GM12878 (cell line): ENCODE results near the gene SAPCD2. TPM values are rescaled to one million over a fixed set of nuclear protein-coding genes. Genes with fewer than 3 reads are reported as not detected.
A peak's percentile ranks its signal among the peaks of the same experiment; 100 is the strongest.

ENCODE experiments used
- ATAC-seq: fragments of 200-7000 bp; cut with Tn5 transposase; 3 replicates; pipeline ENCODE4 v1.9.1; 2020; ENCODE audit warnings: mild to moderate bottlenecking, moderate library complexity
- Bru-seq: library from RNA; stranded (reverse); fragments of 400-500 nt; gene quantifications from one replicate; lab custom pipeline; 2021; lab: Mats Ljungman, UMichigan
- BruChase-seq, 2 experiments: library from RNA; stranded (reverse); fragments of 400-500 nt; gene quantifications; one replicate each; lab custom pipeline; 2021; lab: Mats Ljungman, UMichigan
- BruUV-seq: library from RNA; stranded (reverse); fragments of 400-500 nt; replicated peaks from 2 replicates; lab custom pipeline; 2021; lab: Mats Ljungman, UMichigan
- CTCF ChIA-PET: fragments of 300-600 bp; sonication (Branson Sonifier 250); formaldehyde crosslinking; extraction: SDS; loops from one replicate; lab custom pipeline; 2021; ENCODE audit warnings: inconsistent platforms; lab: Yijun Ruan, JAX
- POLR2A ChIA-PET: fragments of 350-600 bp; formaldehyde crosslinking; extraction: SDS; loops from one replicate; lab custom pipeline; 2021; ENCODE audit warnings: inconsistent platforms; lab: Charles Lee
- RAD21 ChIA-PET: fragments of 300-600 bp; sonication (Branson Sonifier 250); formaldehyde crosslinking; loops from one replicate; lab custom pipeline; 2023; ENCODE audit warnings: antibody characterized with exemption; ENCODE audit not compliant: unreplicated experiment; lab: Charles Lee
- SMC1A ChIA-PET: fragments of 300-600 bp; sonication (Branson Sonifier 250); formaldehyde crosslinking; loops from one replicate; lab custom pipeline; 2023; ENCODE audit not compliant: unreplicated experiment, uncharacterized antibody; lab: Charles Lee
- DNase-seq: peaks from one replicate; pipeline ENCODE4 v3.0.0-alpha.2; 2011; ENCODE audit warnings: low read depth, low spot score
- FAIRE-seq: peaks from 3 replicates; lab custom pipeline; 2011; peaks lifted over from hg19 to GRCh38; lab: Jason Lieb, UNC
- H2AFZ ChIP-seq: 2 replicates; pipeline ENCODE4 v1.6.0; 2011; ENCODE audit warnings: low read depth, low read length, control low read depth; ENCODE audit not compliant: control insufficient read depth
- H3K27ac ChIP-seq: 2 replicates; pipeline ENCODE4 v1.5.1; 2011; ENCODE audit warnings: control low read depth; ENCODE audit not compliant: control insufficient read depth, insufficient read depth
- H3K27me3 ChIP-seq, 2 experiments: replicated peaks in 1 of 2; 2 replicates each; pipeline versions ENCODE4 v1.6.0 to v1.6.1; 2011; ENCODE audit warnings: low read length in 1 of 2; ENCODE audit not compliant: control insufficient read depth in 2 of 2, insufficient read depth in 2 of 2
- H3K36me3 ChIP-seq, 2 experiments: 2 replicates each; pipeline ENCODE4 v1.5.1; 2011; ENCODE audit warnings: low read length in 1 of 2; ENCODE audit not compliant: control insufficient read depth in 2 of 2, insufficient read depth in 2 of 2
- H3K4me1 ChIP-seq: 2 replicates; pipeline ENCODE4 v1.6.1; 2011; ENCODE audit warnings: mild to moderate bottlenecking, low read length, moderate library complexity, mixed read lengths; ENCODE audit not compliant: control insufficient read depth, insufficient read depth
- H3K4me2 ChIP-seq: 2 replicates; pipeline ENCODE4 v1.6.0; 2011; ENCODE audit warnings: control low read depth; ENCODE audit not compliant: control insufficient read depth, insufficient read depth
- H3K4me3 ChIP-seq: fragments of 200-600 bp; sonication (generic); 2 replicates; pipeline ENCODE4 v1.5.1; 2016
- H3K79me2 ChIP-seq: 2 replicates; pipeline ENCODE4 v1.6.0; 2011; ENCODE audit warnings: low read length; ENCODE audit not compliant: control insufficient read depth, insufficient read depth
- H3K9ac ChIP-seq: 2 replicates; pipeline ENCODE4 v1.8.0; 2011; ENCODE audit warnings: low read length, control low read depth, mixed read lengths; ENCODE audit not compliant: control insufficient read depth, insufficient read depth
- H3K9me3 ChIP-seq: replicated peaks from 3 replicates; pipeline ENCODE4 v1.5.1; 2011; ENCODE audit warnings: mild to moderate bottlenecking, low read length; ENCODE audit not compliant: control insufficient read depth, insufficient read depth
- H4K20me1 ChIP-seq: 2 replicates; pipeline ENCODE4 v1.6.0; 2011; ENCODE audit not compliant: control insufficient read depth, insufficient read depth
- ASH2L ChIP-seq: fragments of 300-600, 200-600 bp; sonication (generic); IDR thresholded peaks from 2 replicates; pipeline ENCODE4 v1.6.1; 2017; ENCODE audit warnings: low read depth, mild to moderate bottlenecking, borderline replicate concordance
- MTA3 ChIP-seq: IDR thresholded peaks from 2 replicates; pipeline ENCODE4 v1.6.1; 2012; ENCODE audit warnings: low read length, inconsistent platforms, borderline replicate concordance
- MXI1 ChIP-seq: fragments of 150-350 bp; IDR thresholded peaks from 2 replicates; pipeline ENCODE4 v1.6.1; 2011; ENCODE audit warnings: low read depth, mild to moderate bottlenecking, inconsistent platforms, low read length, improper control_type of control experiment
- NFXL1 ChIP-seq: fragments of 450-650 bp; IDR thresholded peaks from 2 replicates; pipeline ENCODE4 v1.6.1; 2017; ENCODE audit warnings: antibody characterized with exemption, mild to moderate bottlenecking, borderline replicate concordance
- RAD21 ChIP-seq: IDR thresholded peaks from 2 replicates; pipeline ENCODE4 v1.6.1; 2011; ENCODE audit warnings: mild to moderate bottlenecking, low read depth, low read length, moderate library complexity; ENCODE audit not compliant: insufficient read depth
- RAD51 ChIP-seq: fragments of 450-650 bp; IDR thresholded peaks from 2 replicates; pipeline ENCODE4 v1.6.1; 2016; ENCODE audit warnings: moderate library complexity, mild to moderate bottlenecking, inconsistent platforms
- SP1 ChIP-seq: IDR thresholded peaks from one replicate; pipeline ENCODE4 v1.6.1; 2011; ENCODE audit warnings: low read depth, low read length
- WRNIP1 ChIP-seq: IDR thresholded peaks from 2 replicates; pipeline ENCODE4 v1.6.1; 2011; ENCODE audit warnings: low read depth, low read length, improper control_type of control experiment, borderline replicate concordance
- WGBS: methylation state at CpG from one replicate; pipeline ENCODE4 v1.1.6; 2016; ENCODE audit warnings: low lambda C conversion rate; ENCODE audit not compliant: insufficient replicate concordance, insufficient coverage; ENCODE audit errors: missing lambda C conversion rate; 5-methylcytosine and 5-hydroxymethylcytosine counted together
- in situ Hi-C: fragments of 300-500 bp; cut with MboI; formaldehyde crosslinking; loops from 9 replicates; pipeline ENCODE4 v1.14.3; 2018; ENCODE audit warnings: mixed read lengths
- intact Hi-C: fragments of 100-400 bp; cut with micrococcal nuclease; formaldehyde crosslinking; loops from one replicate; pipeline ENCODE4 v1.14.2; 2022; ENCODE audit not compliant: unreplicated experiment
- long read RNA-seq, 2 experiments: library from polyadenylated mRNA; unstranded; transcript quantifications; one replicate each; pipeline ENCODE4 v2.0.0, GENCODE V29; 2019 to 2020
- polyA minus RNA-seq, 3 experiments: library from RNA; depleted of rRNA, polyadenylated mRNA; stranded (reverse); fragments of >200 nt; gene quantifications; 2 replicates each; pipeline ENCODE4 v1.2.3, GENCODE V29; 2011
- polyA plus RNA-seq, 11 experiments: library from polyadenylated mRNA; depleted of rRNA in 4 of 11; unstranded in 6 of 11; stranded (reverse) in 5 of 11; fragments of >200 nt; fragmentation: Nextera tagmentation in 4 of 11; fragmentation: Illumina TruSeq in 1 of 11; extraction: Ambion mirVana in 4 of 11; extraction: Trizol in 1 of 11; gene quantifications; 1 replicate in 1 of 11; 2 replicates in 10 of 11; pipeline versions ENCODE4 v1.2.1 to v1.2.3, GENCODE V29; 2011 to 2016; ENCODE audit warnings: inconsistent platforms in 2 of 11, missing spikeins in 2 of 11, low read depth in 1 of 11
- total RNA-seq, 4 experiments: library from RNA; depleted of rRNA in 3 of 4; stranded (reverse); fragments of >200 nt in 3 of 4; fragmentation: Illumina TruSeq in 1 of 4; extraction: Trizol in 1 of 4; gene quantifications; 2 replicates each; pipeline versions ENCODE4 v1.2.1 to v1.2.3, GENCODE V29; 2013 to 2021
- TF ChIP-seq, protein P1 (sequence below): fragments of 450-650 bp; formaldehyde crosslinking; IDR thresholded peaks from 2 replicates; pipeline ENCODE4 v1.5.0; 2022; ENCODE audit warnings: mild to moderate bottlenecking, missing genetic modification characterization
- TF ChIP-seq, protein P2 (sequence below): fragments of 450-650 bp; IDR thresholded peaks from 2 replicates; pipeline ENCODE4 v1.6.1; 2018; ENCODE audit warnings: mild to moderate bottlenecking, low read depth, moderate library complexity; ENCODE audit not compliant: partially characterized antibody

The SAPCD2 gene, protein sequence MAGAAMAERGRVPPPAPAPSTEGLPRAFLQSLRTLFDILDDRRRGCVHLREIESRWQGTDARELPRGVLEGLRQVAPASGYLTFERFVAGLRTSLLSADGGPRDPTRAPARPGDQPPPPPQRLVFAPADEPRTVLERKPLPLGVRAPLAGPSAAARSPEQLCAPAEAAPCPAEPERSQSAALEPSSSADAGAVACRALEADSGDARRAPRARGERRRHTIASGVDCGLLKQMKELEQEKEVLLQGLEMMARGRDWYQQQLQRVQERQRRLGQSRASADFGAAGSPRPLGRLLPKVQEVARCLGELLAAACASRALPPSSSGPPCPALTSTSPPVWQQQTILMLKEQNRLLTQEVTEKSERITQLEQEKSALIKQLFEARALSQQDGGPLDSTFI
- 8.6 and 9.4 TPM in 2 replicates for total RNA-seq (2013; cell fraction: nucleolus; rRNA removed)
- total RNA-seq (2014; rRNA removed) (29.3 and 35.2 TPM in 2 replicates), total RNA-seq (2014; rRNA removed; fragmentation: Illumina TruSeq; extraction: Trizol) (8.2 and 10.7 TPM in 2 replicates), total RNA-seq (2021) (30.0 and 32.5 TPM in 2 replicates), polyA plus RNA-seq (2011; rRNA removed) (3.7 and 6.7 TPM in 2 replicates), polyA plus RNA-seq (2014; fragmentation: Illumina TruSeq; extraction: Trizol) (2.4 and 6.2 TPM in 2 replicates), polyA plus RNA-seq (2014; fragmentation: Nextera tagmentation; extraction: Ambion mirVana) (1 to 10 TPM; 1.6 to 2.0 TPM), polyA plus RNA-seq (2014; rRNA removed) (26.6 and 30.9 TPM in 2 replicates), polyA plus RNA-seq (2016; fragmentation: Nextera tagmentation; extraction: Ambion mirVana) (1 to 10 TPM; 3.3 to 7.7 TPM), polyA minus RNA-seq (2011; rRNA and poly(A)+ RNA removed) (4.2 and 10.7 TPM in 2 replicates), Bru-seq, nascent RNA (percentile 50 among the genes with signal in this experiment), BruChase-seq, experiment 1, labeled RNA remaining after a 6-hour chase (percentile 54 among the genes with signal in this experiment), BruChase-seq, experiment 2, labeled RNA remaining after a 2-hour chase (percentile 49 among the genes with signal in this experiment)
- polyA plus RNA-seq (2011; ENCODE audit: low read depth) = 1.1 TPM
- polyA plus RNA-seq (2011; cell fraction: cytosol; rRNA removed) = 10.4 and 19.8 TPM in 2 replicates
- 21.3 and 25.1 TPM in 2 replicates for polyA plus RNA-seq (2011; cell fraction: nucleus; rRNA removed)
- 4.4 and 5.8 TPM in 2 replicates for polyA plus RNA-seq (2012)
- polyA minus RNA-seq (2011; cell fraction: cytosol; rRNA and poly(A)+ RNA removed) = 7.2 and 7.8 TPM in 2 replicates
- polyA minus RNA-seq (2011; cell fraction: nucleus; rRNA and poly(A)+ RNA removed) = 4.6 and 11.4 TPM in 2 replicates
- long read RNA-seq, experiment 1, partial matches to known transcripts = 0 of 4 reads
- long read RNA-seq, experiment 1, other reads (novel, unspliced or antisense) = 4 of 4 reads
- long read RNA-seq, experiment 2, partial matches to known transcripts = 0 of 2 reads
- long read RNA-seq, experiment 2, other reads (novel, unspliced or antisense) = 2 of 2 reads

DNA sequence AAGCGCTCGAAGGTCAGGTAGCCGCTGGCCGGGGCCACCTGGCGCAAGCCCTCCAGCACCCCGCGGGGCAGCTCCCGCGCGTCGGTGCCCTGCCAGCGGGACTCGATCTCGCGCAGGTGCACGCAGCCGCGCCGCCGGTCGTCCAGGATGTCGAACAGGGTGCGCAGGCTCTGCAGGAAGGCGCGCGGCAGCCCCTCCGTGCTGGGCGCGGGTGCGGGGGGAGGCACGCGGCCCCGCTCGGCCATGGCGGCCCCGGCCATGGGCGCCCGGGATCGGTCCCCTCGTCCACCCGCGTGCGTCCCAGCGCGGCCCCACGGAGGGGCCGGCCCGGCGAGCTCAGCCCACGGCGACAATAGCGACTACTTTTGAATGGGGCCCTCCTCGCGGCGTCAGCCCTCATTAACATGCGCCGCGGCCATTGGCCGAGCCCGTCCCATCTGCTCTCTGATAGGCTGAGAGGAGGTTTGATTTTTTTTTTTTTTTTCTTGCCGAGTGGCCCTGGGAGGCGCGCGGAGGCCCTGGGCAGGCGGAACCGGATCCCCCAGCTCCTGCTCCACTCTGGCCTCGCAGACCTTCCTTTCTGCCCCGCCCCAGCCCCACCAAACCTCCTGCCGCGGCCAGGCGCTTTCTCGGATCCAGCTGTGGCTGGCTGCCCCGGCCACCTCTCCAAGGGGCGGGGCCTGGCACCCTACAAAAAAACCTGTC is at the start of gene SAPCD2:
SAPCD2 (minus strand) TSS at position 357 of the 705 bp plus-strand sequence; CDS start at position 260, 97 bp downstream.
- WGBS = 1% methylated on average over 44 of the region's 74 CpGs
- Histone ChIP-seq H3K9ac (peak within 1 kb of the TSS; percentile 69), H3K4me2 (peak within 1 kb of the TSS; percentile 98), H3K4me3 (peak within 1 kb of the TSS; percentile 80), H3K4me1 (peaks cover 33% of the 10 kb centered on the region), H3K27me3 (no peaks in the 10 kb centered on the region), H3K9me3 (no peaks in the 10 kb centered on the region), H2AFZ (peak within 1 kb of the TSS; percentile 54), H3K36me3 (no peaks in the 10 kb centered on the region; a peak in 1 of 4 replicates), H4K20me1 (no peaks in the 10 kb centered on the region), H3K27ac (peak within 1 kb of the TSS; percentile 70), H3K79me2 (peaks cover 7% of the 10 kb centered on the region)
- ChIA-PET CTCF (interaction anchor here (0.7 to 7.9 kb wide), 13 partner anchors 10 to 278 kb away, joined by 3 to 80 read pairs (median 7); partner anchors contain the start of genes CYSRT1, MAN1B1 and RNF208), RAD21 (interaction anchor here (0.6 to 5.0 kb wide), 13 partner anchors 13 to 369 kb away, joined by 3 to 24 read pairs (median 6); partner anchors contain the start of genes FUT7, MAN1B1 and RNF224), POLR2A (interaction anchor here (0.5 to 3.5 kb wide), 15 partner anchors 12 to 661 kb away, joined by 3 to 22 read pairs (median 4); partner anchors contain the start of genes CYSRT1, MAN1B1, TPRN and TUBB4B), SMC1A (interaction anchor here (1.1 to 7.2 kb wide), 5 partner anchors 11 to 35 kb away, joined by 3 to 30 read pairs (median 6); partner anchors contain the start of gene MAN1B1)
- in situ Hi-C loops (no loop called here), intact Hi-C loops (no loop called here)
- no TSS peak for BruUV-seq
- ATAC-seq = peak; percentile 88
- FAIRE-seq = peak; percentile 65
- no peak for DNase-seq
- TF ChIP-seq, protein P1, sequence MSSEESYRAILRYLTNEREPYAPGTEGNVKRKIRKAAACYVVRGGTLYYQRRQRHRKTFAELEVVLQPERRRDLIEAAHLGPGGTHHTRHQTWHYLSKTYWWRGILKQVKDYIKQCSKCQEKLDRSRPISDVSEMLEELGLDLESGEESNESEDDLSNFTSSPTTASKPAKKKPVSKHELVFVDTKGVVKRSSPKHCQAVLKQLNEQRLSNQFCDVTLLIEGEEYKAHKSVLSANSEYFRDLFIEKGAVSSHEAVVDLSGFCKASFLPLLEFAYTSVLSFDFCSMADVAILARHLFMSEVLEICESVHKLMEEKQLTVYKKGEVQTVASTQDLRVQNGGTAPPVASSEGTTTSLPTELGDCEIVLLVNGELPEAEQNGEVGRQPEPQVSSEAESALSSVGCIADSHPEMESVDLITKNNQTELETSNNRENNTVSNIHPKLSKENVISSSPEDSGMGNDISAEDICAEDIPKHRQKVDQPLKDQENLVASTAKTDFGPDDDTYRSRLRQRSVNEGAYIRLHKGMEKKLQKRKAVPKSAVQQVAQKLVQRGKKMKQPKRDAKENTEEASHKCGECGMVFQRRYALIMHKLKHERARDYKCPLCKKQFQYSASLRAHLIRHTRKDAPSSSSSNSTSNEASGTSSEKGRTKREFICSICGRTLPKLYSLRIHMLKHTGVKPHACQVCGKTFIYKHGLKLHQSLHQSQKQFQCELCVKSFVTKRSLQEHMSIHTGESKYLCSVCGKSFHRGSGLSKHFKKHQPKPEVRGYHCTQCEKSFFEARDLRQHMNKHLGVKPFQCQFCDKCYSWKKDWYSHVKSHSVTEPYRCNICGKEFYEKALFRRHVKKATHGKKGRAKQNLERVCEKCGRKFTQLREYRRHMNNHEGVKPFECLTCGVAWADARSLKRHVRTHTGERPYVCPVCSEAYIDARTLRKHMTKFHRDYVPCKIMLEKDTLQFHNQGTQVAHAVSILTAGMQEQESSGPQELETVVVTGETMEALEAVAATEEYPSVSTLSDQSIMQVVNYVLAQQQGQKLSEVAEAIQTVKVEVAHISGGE (CRISPR knock-in tag) = no peak
- TF ChIP-seq MXI1 (peak; percentile 75), ASH2L (no peak), MTA3 (no peak), NFXL1 (no peak), RAD51 (no peak), RAD21 (no peak), WRNIP1 (no peak), SP1 (peak; percentile 78)
- TF ChIP-seq, protein P2, sequence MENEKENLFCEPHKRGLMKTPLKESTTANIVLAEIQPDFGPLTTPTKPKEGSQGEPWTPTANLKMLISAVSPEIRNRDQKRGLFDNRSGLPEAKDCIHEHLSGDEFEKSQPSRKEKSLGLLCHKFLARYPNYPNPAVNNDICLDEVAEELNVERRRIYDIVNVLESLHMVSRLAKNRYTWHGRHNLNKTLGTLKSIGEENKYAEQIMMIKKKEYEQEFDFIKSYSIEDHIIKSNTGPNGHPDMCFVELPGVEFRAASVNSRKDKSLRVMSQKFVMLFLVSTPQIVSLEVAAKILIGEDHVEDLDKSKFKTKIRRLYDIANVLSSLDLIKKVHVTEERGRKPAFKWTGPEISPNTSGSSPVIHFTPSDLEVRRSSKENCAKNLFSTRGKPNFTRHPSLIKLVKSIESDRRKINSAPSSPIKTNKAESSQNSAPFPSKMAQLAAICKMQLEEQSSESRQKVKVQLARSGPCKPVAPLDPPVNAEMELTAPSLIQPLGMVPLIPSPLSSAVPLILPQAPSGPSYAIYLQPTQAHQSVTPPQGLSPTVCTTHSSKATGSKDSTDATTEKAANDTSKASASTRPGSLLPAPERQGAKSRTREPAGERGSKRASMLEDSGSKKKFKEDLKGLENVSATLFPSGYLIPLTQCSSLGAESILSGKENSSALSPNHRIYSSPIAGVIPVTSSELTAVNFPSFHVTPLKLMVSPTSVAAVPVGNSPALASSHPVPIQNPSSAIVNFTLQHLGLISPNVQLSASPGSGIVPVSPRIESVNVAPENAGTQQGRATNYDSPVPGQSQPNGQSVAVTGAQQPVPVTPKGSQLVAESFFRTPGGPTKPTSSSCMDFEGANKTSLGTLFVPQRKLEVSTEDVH = no peak
